ENCODE results near the gene PLET1. TPM values are rescaled to one million over a fixed set of nuclear protein-coding genes. Genes with fewer than 3 reads are reported as not detected.
A peak's percentile ranks its signal among the peaks of the same experiment; 100 is the strongest.

Gene PLET1
- total and polyA plus RNA-seq, 2 of the 4 experiments (the other 2 are of a cell fraction): not detected

- Histone ChIP-seq H2BK15ac (ENCODE audit: low read depth, low read length) (0 out of 3 replicates have a peak overlapping the region, but pooled peaks have one; percentile 15), H2BK20ac (ENCODE audit: low read depth, low read length) (no peak overlapping the region; the same call in 1 of the 2 replicates), H3K9ac (ENCODE audit: low read depth, low read length) (no peak overlapping the region), H2BK120ac (ENCODE audit: low read depth, low read length) (no peak overlapping the region; the same call in 1 of the 2 replicates), H3K27me3 (ENCODE audit: control insufficient read depth, insufficient read depth, low read length) (no peaks in the 10 kb centered on the region), H3K14ac (replicated peaks; ENCODE audit: low read depth, low read length) (no peak overlapping the region), H4K20me1 (ENCODE audit: insufficient read depth, low read length) (no peaks in the 10 kb centered on the region), H3K4me3 (ENCODE audit: insufficient read depth, low read depth, low read length) (no peak overlapping the region), H3K9me3 (ENCODE audit: control insufficient read depth, insufficient read depth, low read length) (no peaks in the 10 kb centered on the region), H3K23ac (ENCODE audit: low read depth, low read length) (no peak overlapping the region), H3K27ac (ENCODE audit: insufficient read depth, low read length) (no peak overlapping the region), H2AK5ac (ENCODE audit: low read depth, low read length) (peak overlapping the region; percentile 42; the same call in 1 of the 2 replicates), H4K8ac (ENCODE audit: low read depth in 2 of 2, low read length in 2 of 2) (0 out of 4 replicates have a peak overlapping the region, but pooled peaks of 1 of the 2 experiments have one; percentile 2), H3K56ac (ENCODE audit: extremely low read depth, insufficient read depth, low read length) (no peak overlapping the region), H4K5ac (ENCODE audit: low read depth, low read length) (peak overlapping the region; percentile 73; the same call in 1 of the 2 replicates), H2AFZ (replicated peaks; ENCODE audit: low read length, poor library complexity) (no peak overlapping the region), H4K91ac (ENCODE audit: insufficient read depth, low read depth, low read length) (peak overlapping the region; percentile 5; the same call in 1 of the 2 replicates), H3K4ac (ENCODE audit: low read depth, low read length) (0 out of 2 replicates have a peak overlapping the region, but pooled peaks have one; percentile 2), H2BK5ac (ENCODE audit: low read depth, low read length, poor library complexity, severe bottlenecking) (no peak overlapping the region), H3K9me1 (ENCODE audit: insufficient read depth, low read length) (peaks cover 9% of the 10 kb centered on the region), H3K4me1 (ENCODE audit: control insufficient read depth, insufficient read depth, low read length) (peaks cover 18% of the 10 kb centered on the region), H3K18ac (ENCODE audit: low read depth, low read length) (peak overlapping the region; percentile 69), H3K79me1 (ENCODE audit: low read depth in 1 of 2, low read length in 2 of 2) (no peaks in the 10 kb centered on the region), H2AK9ac (replicated peaks; ENCODE audit: low read depth, low read length, poor library complexity) (no peak overlapping the region), H3K36me3 (ENCODE audit: control insufficient read depth, insufficient read depth, low read length) (no peaks in the 10 kb centered on the region), H3K4me2 (ENCODE audit: low read depth, low read length) (no peak overlapping the region)
- POLR2A ChIA-PET (ENCODE audit: unreplicated experiment): no interaction called here
- ATAC-seq (ENCODE audit: low read depth) (no peak), DNase-seq (no peak)
- no TSS peak for BruUV-seq (replicated peaks)
- dilution Hi-C loops (cut with HindIII; ENCODE audit: low sequenced_read_pairs, unreplicated experiment) (no loop called here), in situ Hi-C loops (cut with MboI; ENCODE audit: low sequenced_read_pairs) (loop anchor here (25.0 kb wide), 1 partner anchor 1325 kb away; no protein-coding TSS in a partner anchor), intact Hi-C loops (cut with micrococcal nuclease) (loop anchor here (5.0 to 10.0 kb wide), 3 partner anchors 35 to 1522 kb away; partner anchors contain the start of gene BCO2)
- TF ChIP-seq CEBPB (IDR thresholded peaks at IDR 0.05; ENCODE audit: low read depth, low read length) (no peak), CTCF (conservative IDR thresholded peaks at IDR 0.05; ENCODE audit: low read depth, low read length) (no peak), RCOR1 (IDR thresholded peaks at IDR 0.05; ENCODE audit: insufficient replicate concordance, low read length) (no peak), SMC3 (IDR thresholded peaks at IDR 0.05; ENCODE audit: low read depth, low read length) (no peak), CHD1 (IDR thresholded peaks at IDR 0.05; ENCODE audit: low read depth, low read length) (no peak)
- CTCF ChIA-PET: interaction anchor here (1.4 kb wide), 2 partner anchors 67 to 99 kb away, joined by 4 to 5 read pairs; no protein-coding TSS in a partner anchor
Measured at GRCh38 chr11:112212710-112213109, 48.0 kb downstream of the PLET1 start.
